ENCODE results near the gene TOR2A.

The TOR2A gene

DNA sequence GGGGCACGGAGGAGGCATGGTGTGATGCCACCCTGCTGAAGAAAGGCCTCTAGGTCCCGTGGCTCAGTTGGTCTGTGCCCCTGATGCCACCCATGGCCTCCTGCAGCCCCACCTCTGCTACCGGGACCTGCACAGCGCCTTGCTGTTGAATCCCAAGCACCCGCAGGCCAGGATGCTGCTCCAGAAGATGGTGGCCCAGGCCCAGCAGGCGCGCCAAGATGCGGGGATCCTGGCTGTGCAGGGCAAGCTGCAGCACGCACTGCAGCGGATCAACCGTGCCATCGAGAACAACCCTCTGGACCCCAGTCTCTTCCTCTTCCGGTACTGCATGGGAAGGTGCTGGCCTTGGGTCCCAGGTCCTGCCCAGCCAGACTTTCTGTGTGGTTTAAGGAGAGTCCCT is 12.1 kb downstream of the TOR2A start:
- no peak for DNase-seq (ENCODE audit: extremely low read depth, insufficient read length)
- Histone ChIP-seq H3K36me3 (ENCODE audit: control insufficient read depth, insufficient read depth, low read length) (no peaks in the 10 kb centered on the region), H3K27me3 (replicated peaks; ENCODE audit: control insufficient read depth, insufficient read depth, low read length) (no peaks in the 10 kb centered on the region), H3K4me3 (replicated peaks; ENCODE audit: low read depth, low read length) (no peak overlapping the region)
- TF ChIP-seq, protein P1, sequence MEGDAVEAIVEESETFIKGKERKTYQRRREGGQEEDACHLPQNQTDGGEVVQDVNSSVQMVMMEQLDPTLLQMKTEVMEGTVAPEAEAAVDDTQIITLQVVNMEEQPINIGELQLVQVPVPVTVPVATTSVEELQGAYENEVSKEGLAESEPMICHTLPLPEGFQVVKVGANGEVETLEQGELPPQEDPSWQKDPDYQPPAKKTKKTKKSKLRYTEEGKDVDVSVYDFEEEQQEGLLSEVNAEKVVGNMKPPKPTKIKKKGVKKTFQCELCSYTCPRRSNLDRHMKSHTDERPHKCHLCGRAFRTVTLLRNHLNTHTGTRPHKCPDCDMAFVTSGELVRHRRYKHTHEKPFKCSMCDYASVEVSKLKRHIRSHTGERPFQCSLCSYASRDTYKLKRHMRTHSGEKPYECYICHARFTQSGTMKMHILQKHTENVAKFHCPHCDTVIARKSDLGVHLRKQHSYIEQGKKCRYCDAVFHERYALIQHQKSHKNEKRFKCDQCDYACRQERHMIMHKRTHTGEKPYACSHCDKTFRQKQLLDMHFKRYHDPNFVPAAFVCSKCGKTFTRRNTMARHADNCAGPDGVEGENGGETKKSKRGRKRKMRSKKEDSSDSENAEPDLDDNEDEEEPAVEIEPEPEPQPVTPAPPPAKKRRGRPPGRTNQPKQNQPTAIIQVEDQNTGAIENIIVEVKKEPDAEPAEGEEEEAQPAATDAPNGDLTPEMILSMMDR (IDR thresholded peaks at IDR 0.05; ENCODE audit: insufficient read depth, low read length, poor library complexity, severe bottlenecking), result no peak

DNA sequence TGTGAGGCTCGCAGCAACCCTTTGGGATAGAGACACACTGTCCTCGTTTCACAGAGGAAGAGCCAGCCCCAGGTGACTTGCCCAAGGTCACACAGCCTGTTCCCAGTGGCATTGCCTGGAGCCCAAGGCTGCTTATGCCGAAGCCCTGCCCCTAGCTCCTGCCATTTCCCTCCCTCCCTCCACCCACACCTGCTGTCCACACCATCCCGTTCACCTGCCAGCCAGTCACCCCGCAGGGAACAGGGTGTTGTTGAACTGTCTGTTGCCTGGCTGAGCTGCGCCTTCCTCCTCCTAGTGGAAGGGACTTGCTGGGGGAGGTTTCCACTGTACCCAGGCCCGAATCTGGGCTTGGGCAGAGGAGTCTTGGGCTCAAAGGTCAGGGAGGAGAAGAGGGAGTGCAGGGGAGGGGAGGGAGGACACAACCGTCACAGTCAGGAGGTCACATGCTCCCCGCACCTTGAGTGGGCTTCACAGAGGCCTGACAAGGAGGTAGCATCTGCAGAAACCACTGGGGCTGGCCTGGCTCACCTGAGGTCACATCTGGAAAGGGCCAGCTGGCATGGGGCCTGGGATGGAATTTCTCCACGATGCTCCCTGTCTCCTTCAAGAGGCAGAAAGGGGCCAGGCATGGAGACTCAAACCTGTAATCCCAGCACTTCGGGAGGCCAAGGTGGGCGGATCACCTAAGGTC is 12.9 kb downstream of the TOR2A start:
- DNase-seq (ENCODE audit: extremely low read depth, insufficient read length), result no peak
- Histone ChIP-seq H3K4me3 (replicated peaks; ENCODE audit: low read depth, low read length) (no peak overlapping the region), H3K27me3 (replicated peaks; ENCODE audit: control insufficient read depth, insufficient read depth, low read length) (no peaks in the 10 kb centered on the region), H3K36me3 (ENCODE audit: control insufficient read depth, insufficient read depth, low read length) (no peaks in the 10 kb centered on the region)
- TF ChIP-seq, protein P1 (IDR thresholded peaks at IDR 0.05; ENCODE audit: insufficient read depth, low read length, poor library complexity, severe bottlenecking), result no peak

DNA sequence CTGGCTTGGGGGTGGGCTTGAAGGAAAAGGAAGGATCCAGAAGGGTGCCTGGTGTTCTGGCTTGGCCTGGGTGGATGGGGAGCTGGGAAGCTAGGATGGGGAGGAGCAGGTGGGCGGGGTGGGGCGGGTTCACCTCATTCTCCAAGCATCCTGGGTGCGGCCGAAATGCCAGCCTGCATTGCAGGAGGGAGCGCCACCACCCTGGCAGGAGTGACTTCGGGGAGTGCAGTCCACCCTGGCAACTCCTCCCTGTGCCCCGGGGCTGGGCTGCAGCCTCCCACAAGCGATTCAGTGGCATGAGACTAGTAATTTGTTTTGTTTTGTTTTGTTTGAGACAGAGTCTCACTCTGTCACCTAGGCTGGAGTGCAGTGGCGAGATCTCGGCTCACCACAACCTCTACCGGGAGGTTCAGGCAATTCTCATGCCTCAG is 13.7 kb downstream of the TOR2A start:
- H3K36me3 ChIP-seq (ENCODE audit: control insufficient read depth, insufficient read depth, low read length), result no peaks in the 10 kb centered on the region
- DNase-seq (ENCODE audit: extremely low read depth, insufficient read length), result no peak
- TF ChIP-seq, protein P1 (IDR thresholded peaks at IDR 0.05; ENCODE audit: insufficient read depth, low read length, poor library complexity, severe bottlenecking), result no peak
- H3K4me3 ChIP-seq (replicated peaks; ENCODE audit: low read depth, low read length), result no peak overlapping the region
- no peaks in the 10 kb centered on the region for H3K27me3 ChIP-seq (replicated peaks; ENCODE audit: control insufficient read depth, insufficient read depth, low read length)

- H3K4me3 ChIP-seq (replicated peaks; ENCODE audit: low read depth, low read length), result no peak overlapping the region
- DNase-seq (ENCODE audit: extremely low read depth, insufficient read length), result no peak
- H3K27me3 ChIP-seq (replicated peaks; ENCODE audit: control insufficient read depth, insufficient read depth, low read length), result no peaks in the 10 kb centered on the region
- TF ChIP-seq, protein P1 (IDR thresholded peaks at IDR 0.05; ENCODE audit: insufficient read depth, low read length, poor library complexity, severe bottlenecking), result no peak
- no peaks in the 10 kb centered on the region for H3K36me3 ChIP-seq (ENCODE audit: control insufficient read depth, insufficient read depth, low read length)
These were observed 14.2 kb downstream of the TOR2A start for GRCh38 chr9:127720865-127721227.

DNA sequence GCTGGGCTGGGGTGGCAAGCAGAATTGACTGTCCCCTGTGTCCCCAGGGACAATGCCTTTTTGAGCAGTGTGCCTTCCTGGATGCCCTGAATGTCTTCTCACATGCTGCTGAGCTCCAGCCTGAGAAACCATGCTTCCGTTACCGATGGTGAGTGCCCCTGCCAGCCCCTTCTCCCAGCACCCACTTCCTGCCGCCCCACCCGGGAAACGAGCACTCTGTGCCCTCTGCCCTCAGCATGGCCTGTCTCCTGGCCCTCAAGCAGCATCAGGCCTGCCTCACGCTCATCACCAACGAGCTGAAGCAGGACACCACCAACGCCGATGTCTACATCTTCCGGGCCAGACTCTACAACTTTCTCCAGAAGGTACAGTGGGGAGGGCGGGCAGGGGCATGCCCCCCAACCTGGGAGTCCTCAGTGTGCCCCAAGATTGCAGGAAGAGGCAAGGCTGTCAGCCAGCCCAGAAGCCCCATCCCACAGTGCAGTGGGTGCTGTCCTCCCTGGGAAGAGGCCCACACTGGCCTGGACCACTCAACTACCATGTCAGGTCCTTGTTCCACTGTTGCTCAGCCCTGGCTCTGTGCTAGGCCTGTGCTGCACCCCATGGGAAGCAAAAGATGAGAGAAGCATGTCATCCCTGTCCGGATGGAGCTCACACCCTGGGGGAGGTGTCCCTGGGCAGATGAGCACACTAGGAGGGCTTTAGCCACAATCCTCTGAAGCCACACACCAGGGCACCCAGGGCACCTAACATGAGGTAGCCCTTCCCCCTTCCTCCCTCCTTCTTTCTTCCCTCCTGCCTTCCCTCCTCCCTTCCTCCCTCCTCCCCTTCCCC is 14.8 kb downstream of the TOR2A start:
- TF ChIP-seq, protein P1 (IDR thresholded peaks at IDR 0.05; ENCODE audit: insufficient read depth, low read length, poor library complexity, severe bottlenecking), result no peak
- Histone ChIP-seq H3K36me3 (ENCODE audit: control insufficient read depth, insufficient read depth, low read length) (no peaks in the 10 kb centered on the region), H3K27me3 (replicated peaks; ENCODE audit: control insufficient read depth, insufficient read depth, low read length) (no peaks in the 10 kb centered on the region), H3K4me3 (replicated peaks; ENCODE audit: low read depth, low read length) (no peak overlapping the region)
- DNase-seq (ENCODE audit: extremely low read depth, insufficient read length), result no peak
